Measurements from ENCODE around the gene RGS3. TPM values are rescaled to one million over a fixed set of nuclear protein-coding genes. Genes with fewer than 3 reads are reported as not detected.

The RGS3 gene
- total RNA-seq, 1 donor from 2014 or later: 92.5 TPM

DNA sequence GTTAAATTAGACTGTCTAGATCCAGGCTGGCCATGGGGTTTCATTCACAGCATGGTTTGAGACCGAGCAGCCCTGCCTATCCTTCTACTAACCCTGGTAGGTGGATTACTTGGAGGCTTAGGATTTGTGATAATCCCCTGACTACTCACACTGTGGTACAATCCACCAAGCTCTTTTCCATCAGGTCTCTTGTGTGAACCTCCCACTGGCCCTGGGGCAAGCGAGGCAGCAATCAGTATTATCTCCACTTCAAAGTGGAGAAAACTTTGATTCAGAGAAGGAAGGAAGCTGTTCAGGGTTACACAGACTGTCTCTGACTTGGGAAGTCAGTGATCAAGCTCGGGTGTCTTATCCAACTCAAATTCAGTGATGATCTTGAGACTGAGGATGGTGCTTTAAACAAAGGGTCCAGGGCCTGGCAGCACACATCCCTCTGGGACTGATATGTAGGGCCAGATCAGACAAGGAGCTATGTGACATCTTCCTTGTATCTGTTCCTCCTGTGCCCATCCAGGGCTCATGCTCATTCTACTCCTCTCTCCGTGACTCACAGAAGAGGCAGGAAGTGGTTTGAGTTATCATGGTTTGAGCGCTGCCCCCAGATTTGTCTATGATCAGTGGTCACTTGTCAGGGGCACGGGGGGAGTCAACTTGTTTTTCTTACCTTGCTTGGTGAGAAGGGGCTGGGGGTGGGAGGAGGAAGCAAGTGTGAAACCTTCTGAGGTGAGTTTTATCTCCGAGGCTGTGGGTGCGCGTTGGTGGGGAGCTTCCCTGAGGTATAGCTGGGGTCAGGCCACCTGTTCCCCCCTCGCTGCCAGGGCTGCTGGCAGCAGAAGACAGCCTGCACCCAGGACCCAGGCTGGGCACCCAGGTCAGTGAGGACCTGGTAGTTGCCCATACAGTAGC, 48.6 kb downstream of the RGS3 start:
- H3K27ac Mint-ChIP-seq (ENCODE audit: unreplicated experiment): peak overlapping the region; percentile 62

DNA sequence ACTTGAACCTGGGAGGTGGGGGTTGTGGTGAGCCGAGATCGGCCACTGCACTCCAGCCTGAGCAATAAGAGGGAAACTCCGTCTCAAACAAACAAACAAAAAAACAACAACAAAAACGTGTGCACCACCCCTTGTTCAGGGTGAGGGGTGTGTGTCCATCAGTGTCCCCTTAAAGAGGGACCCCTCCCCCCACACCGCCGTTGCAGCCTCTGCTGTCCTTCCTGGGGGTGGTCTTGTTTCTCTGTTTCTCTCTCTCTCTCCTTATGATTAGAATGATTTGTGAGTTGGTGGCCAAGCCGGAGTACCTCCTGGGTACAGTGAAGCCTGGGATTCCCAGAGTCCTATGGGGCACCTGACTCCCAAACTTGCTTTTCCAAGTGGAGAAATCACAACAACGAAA, 49.6 kb downstream of the RGS3 start:
- Histone ChIP-seq H3K27ac (ENCODE audit: low read depth, low read length) (no peak overlapping the region), H3K36me3 (ENCODE audit: insufficient read depth, low read length) (no peaks in the 10 kb centered on the region), H3K9ac (ENCODE audit: low read length) (no peak overlapping the region), H3K79me2 (ENCODE audit: insufficient read depth, low read length) (no peaks in the 10 kb centered on the region), H3K27me3 (ENCODE audit: insufficient read depth, low read length) (no peaks in the 10 kb centered on the region), H2AFZ (ENCODE audit: low read depth, low read length) (no peak overlapping the region), H4K20me1 (ENCODE audit: insufficient read depth, low read length) (no peaks in the 10 kb centered on the region), H3K9me3 (ENCODE audit: insufficient read depth, low read depth, low read length) (no peaks in the 10 kb centered on the region), H3K4me1 (ENCODE audit: insufficient read depth, low read length) (peaks cover 20% of the 10 kb centered on the region), H3K4me2 (ENCODE audit: low read length) (no peak overlapping the region), H3K4me3 (ENCODE audit: insufficient read depth, low read depth, low read length) (no peak overlapping the region)
- Mint-ChIP-seq H3K4me1 (ENCODE audit: low read depth, unreplicated experiment) (peaks cover 29% of the 10 kb centered on the region), H3K9me3 (ENCODE audit: unreplicated experiment) (no peaks in the 10 kb centered on the region), H3K4me3 (ENCODE audit: unreplicated experiment) (no peak overlapping the region), H3K27ac (ENCODE audit: unreplicated experiment) (no peak overlapping the region), H3K36me3 (ENCODE audit: low read depth, unreplicated experiment) (no peaks in the 10 kb centered on the region), H3K27me3 (ENCODE audit: low read depth, unreplicated experiment) (peaks cover 4% of the 10 kb centered on the region)
- no peak for FAIRE-seq
- TF ChIP-seq, protein P1, sequence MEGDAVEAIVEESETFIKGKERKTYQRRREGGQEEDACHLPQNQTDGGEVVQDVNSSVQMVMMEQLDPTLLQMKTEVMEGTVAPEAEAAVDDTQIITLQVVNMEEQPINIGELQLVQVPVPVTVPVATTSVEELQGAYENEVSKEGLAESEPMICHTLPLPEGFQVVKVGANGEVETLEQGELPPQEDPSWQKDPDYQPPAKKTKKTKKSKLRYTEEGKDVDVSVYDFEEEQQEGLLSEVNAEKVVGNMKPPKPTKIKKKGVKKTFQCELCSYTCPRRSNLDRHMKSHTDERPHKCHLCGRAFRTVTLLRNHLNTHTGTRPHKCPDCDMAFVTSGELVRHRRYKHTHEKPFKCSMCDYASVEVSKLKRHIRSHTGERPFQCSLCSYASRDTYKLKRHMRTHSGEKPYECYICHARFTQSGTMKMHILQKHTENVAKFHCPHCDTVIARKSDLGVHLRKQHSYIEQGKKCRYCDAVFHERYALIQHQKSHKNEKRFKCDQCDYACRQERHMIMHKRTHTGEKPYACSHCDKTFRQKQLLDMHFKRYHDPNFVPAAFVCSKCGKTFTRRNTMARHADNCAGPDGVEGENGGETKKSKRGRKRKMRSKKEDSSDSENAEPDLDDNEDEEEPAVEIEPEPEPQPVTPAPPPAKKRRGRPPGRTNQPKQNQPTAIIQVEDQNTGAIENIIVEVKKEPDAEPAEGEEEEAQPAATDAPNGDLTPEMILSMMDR (IDR thresholded peaks at IDR 0.05; ENCODE audit: insufficient read depth, low read depth, low read length): no peak
- no peak for DNase-seq (ENCODE audit: low read depth)

More for the DNA sequence above, 48.6 kb downstream of the RGS3 start:
- no peaks in the 10 kb centered on the region for H3K79me2 ChIP-seq (ENCODE audit: insufficient read depth, low read length)
- H3K9me3 Mint-ChIP-seq (ENCODE audit: unreplicated experiment): no peaks in the 10 kb centered on the region
- H3K4me3 ChIP-seq (ENCODE audit: insufficient read depth, low read depth, low read length): no peak overlapping the region
- H3K4me2 ChIP-seq (ENCODE audit: low read length): peak overlapping the region; percentile 42
- peaks cover 5% of the 10 kb centered on the region for H3K27me3 Mint-ChIP-seq (ENCODE audit: low read depth, unreplicated experiment)
- no peaks in the 10 kb centered on the region for H3K9me3 ChIP-seq (ENCODE audit: insufficient read depth, low read depth, low read length)
- no peaks in the 10 kb centered on the region for H3K36me3 Mint-ChIP-seq (ENCODE audit: low read depth, unreplicated experiment)
- no peaks in the 10 kb centered on the region for H3K27me3 ChIP-seq (ENCODE audit: insufficient read depth, low read length)
- H3K4me3 Mint-ChIP-seq (ENCODE audit: unreplicated experiment): no peak overlapping the region
- no peak for TF ChIP-seq EZH2 (IDR thresholded peaks at IDR 0.05; ENCODE audit: insufficient read depth, low read length)
- TF ChIP-seq, protein P1 (IDR thresholded peaks at IDR 0.05; ENCODE audit: insufficient read depth, low read depth, low read length): no peak
- no peaks in the 10 kb centered on the region for H3K36me3 ChIP-seq (ENCODE audit: insufficient read depth, low read length)
- peaks cover 19% of the 10 kb centered on the region for H3K4me1 Mint-ChIP-seq (ENCODE audit: low read depth, unreplicated experiment)
- peaks cover 15% of the 10 kb centered on the region for H3K4me1 ChIP-seq (ENCODE audit: insufficient read depth, low read length)
- DNase-seq (ENCODE audit: low read depth) (peak; percentile 62), FAIRE-seq (no peak)
- H3K9ac ChIP-seq (ENCODE audit: low read length): no peak overlapping the region
- H2AFZ ChIP-seq (ENCODE audit: low read depth, low read length): no peak overlapping the region
- no peaks in the 10 kb centered on the region for H4K20me1 ChIP-seq (ENCODE audit: insufficient read depth, low read length)
- H3K27ac ChIP-seq (ENCODE audit: low read depth, low read length): no peak overlapping the region

DNA sequence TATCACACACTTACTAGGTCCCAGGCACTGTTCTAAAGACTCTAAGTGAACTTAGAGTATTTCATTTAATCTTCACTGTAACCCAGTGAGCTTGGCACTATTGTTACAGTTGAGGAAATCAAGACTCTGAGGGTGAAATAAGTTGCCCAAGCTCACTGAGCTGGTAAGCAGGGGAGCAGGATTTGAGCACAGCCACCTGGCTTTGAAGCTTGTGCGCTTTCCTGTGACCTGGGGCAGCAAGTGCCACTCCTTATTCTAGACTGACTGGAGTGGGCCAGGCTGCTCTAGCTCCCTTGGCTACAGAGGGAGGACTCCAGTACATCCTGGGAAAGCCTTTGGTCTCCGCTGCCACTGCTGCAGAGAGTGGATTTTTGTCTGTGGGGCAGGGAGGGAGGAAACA, 50.0 kb downstream of the RGS3 start:
- Histone ChIP-seq H3K27ac (ENCODE audit: low read depth, low read length) (no peak overlapping the region), H3K36me3 (ENCODE audit: insufficient read depth, low read length) (no peaks in the 10 kb centered on the region), H3K9ac (ENCODE audit: low read length) (no peak overlapping the region), H3K9me3 (ENCODE audit: insufficient read depth, low read depth, low read length) (no peaks in the 10 kb centered on the region), H2AFZ (ENCODE audit: low read depth, low read length) (no peak overlapping the region), H3K4me2 (ENCODE audit: low read length) (no peak overlapping the region), H3K27me3 (ENCODE audit: insufficient read depth, low read length) (no peaks in the 10 kb centered on the region), H3K4me1 (ENCODE audit: insufficient read depth, low read length) (peaks cover 20% of the 10 kb centered on the region), H4K20me1 (ENCODE audit: insufficient read depth, low read length) (no peaks in the 10 kb centered on the region), H3K4me3 (ENCODE audit: insufficient read depth, low read depth, low read length) (no peak overlapping the region), H3K79me2 (ENCODE audit: insufficient read depth, low read length) (no peaks in the 10 kb centered on the region)
- Mint-ChIP-seq H3K27me3 (ENCODE audit: low read depth, unreplicated experiment) (peaks cover 2% of the 10 kb centered on the region), H3K4me3 (ENCODE audit: unreplicated experiment) (no peak overlapping the region), H3K9me3 (ENCODE audit: unreplicated experiment) (no peaks in the 10 kb centered on the region), H3K27ac (ENCODE audit: unreplicated experiment) (no peak overlapping the region), H3K36me3 (ENCODE audit: low read depth, unreplicated experiment) (no peaks in the 10 kb centered on the region), H3K4me1 (ENCODE audit: low read depth, unreplicated experiment) (peaks cover 32% of the 10 kb centered on the region)
- TF ChIP-seq EZH2 (IDR thresholded peaks at IDR 0.05; ENCODE audit: insufficient read depth, low read length): no peak
- TF ChIP-seq, protein P1 (IDR thresholded peaks at IDR 0.05; ENCODE audit: insufficient read depth, low read depth, low read length): no peak
- FAIRE-seq (no peak), DNase-seq (ENCODE audit: low read depth) (no peak)

All from astrocyte (in vitro differentiated cells and primary cell).